Kidney epithelial cell (primary cell): ENCODE measurements around the gene CRTAC1. TPM values are rescaled to one million over a fixed set of nuclear protein-coding genes. Genes with fewer than 3 reads are reported as not detected.

ENCODE experiments used
- DNase-seq: peaks from one replicate; pipeline ENCODE4 v3.0.0-alpha.2; 2010; ENCODE audit warnings: low read depth
- H3K27me3 ChIP-seq: 2 replicates; pipeline ENCODE4 v1.6.0; 2011; ENCODE audit warnings: low read length; ENCODE audit not compliant: control insufficient read depth, insufficient read depth
- H3K36me3 ChIP-seq: 2 replicates; pipeline ENCODE4 v1.5.1; 2011; ENCODE audit warnings: low read length; ENCODE audit not compliant: control insufficient read depth, insufficient read depth
- H3K4me3 ChIP-seq: 2 replicates; pipeline ENCODE4 v1.5.1; 2011; ENCODE audit warnings: low read depth, mild to moderate bottlenecking, control low read depth, low read length
- total RNA-seq: library from RNA; depleted of rRNA; stranded (reverse); fragments of >200 nt; gene quantifications from 2 replicates; pipeline ENCODE4 v1.2.3, GENCODE V29; 2015
- TF ChIP-seq, protein P1 (sequence below): IDR thresholded peaks from 2 replicates; pipeline ENCODE4 v1.5.1; 2011; ENCODE audit warnings: mild to moderate bottlenecking, moderate library complexity, low read length, control low read depth, inconsistent platforms; ENCODE audit not compliant: insufficient read depth, poor library complexity, severe bottlenecking

Gene CRTAC1
- total RNA-seq, 1 donor from 2014 or later, result 3.2 TPM

- TF ChIP-seq, protein P1, sequence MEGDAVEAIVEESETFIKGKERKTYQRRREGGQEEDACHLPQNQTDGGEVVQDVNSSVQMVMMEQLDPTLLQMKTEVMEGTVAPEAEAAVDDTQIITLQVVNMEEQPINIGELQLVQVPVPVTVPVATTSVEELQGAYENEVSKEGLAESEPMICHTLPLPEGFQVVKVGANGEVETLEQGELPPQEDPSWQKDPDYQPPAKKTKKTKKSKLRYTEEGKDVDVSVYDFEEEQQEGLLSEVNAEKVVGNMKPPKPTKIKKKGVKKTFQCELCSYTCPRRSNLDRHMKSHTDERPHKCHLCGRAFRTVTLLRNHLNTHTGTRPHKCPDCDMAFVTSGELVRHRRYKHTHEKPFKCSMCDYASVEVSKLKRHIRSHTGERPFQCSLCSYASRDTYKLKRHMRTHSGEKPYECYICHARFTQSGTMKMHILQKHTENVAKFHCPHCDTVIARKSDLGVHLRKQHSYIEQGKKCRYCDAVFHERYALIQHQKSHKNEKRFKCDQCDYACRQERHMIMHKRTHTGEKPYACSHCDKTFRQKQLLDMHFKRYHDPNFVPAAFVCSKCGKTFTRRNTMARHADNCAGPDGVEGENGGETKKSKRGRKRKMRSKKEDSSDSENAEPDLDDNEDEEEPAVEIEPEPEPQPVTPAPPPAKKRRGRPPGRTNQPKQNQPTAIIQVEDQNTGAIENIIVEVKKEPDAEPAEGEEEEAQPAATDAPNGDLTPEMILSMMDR, result no peak
Measured at GRCh38 chr10:98067165-98067564, 36.7 kb upstream of the CRTAC1 start.

DNA sequence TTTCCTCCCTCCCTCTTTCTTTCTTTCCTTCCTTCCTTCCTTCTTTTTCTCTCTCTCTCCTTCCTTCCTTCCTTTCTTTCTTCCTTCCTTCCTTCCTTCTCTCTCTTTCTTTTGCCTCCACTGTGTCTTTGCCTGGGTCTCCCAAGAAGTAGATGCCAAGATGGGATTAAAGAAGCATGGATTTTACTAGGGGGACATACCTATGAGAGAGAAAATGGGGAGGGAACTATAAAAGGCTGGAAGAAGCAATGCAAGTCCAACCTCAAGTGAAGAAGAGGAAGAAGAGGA lies 33.3 kb upstream of the CRTAC1 start:
- DNase-seq, result no peak
- Histone ChIP-seq H3K36me3 (no peaks in the 10 kb centered on the region), H3K27me3 (no peaks in the 10 kb centered on the region), H3K4me3 (no peak overlapping the region)
- TF ChIP-seq, protein P1, result no peak

More at GRCh38 chr10:98067165-98067564, 36.7 kb upstream of the CRTAC1 start:
- no peak overlapping the region for H3K4me3 ChIP-seq
- H3K36me3 ChIP-seq, result no peaks in the 10 kb centered on the region
- no peaks in the 10 kb centered on the region for H3K27me3 ChIP-seq
- no peak for DNase-seq

- TF ChIP-seq, protein P1, result no peak
Measured at GRCh38 chr10:98062424-98062823, 32.0 kb upstream of the CRTAC1 start.

DNA sequence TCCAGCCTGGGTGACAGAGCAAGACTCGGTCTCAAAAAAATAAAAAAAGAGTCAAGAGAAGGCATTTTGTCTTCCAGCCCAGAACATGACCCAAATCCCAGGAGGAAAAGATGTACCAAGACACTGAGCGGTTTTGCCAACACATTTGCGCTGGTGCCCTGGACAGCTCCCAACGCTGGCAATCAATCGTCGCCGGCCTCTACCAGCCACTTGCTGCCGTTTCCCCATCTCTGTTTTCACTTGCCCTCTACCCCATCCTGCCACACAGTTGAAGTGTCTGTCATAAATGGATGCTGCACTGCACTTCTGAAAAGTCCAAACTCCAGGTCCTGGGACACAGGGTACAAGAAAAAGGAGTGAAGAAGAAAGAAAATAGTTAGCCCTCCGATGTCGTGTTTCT lies 29.7 kb upstream of the CRTAC1 start:
- H3K4me3 ChIP-seq, result no peak overlapping the region
- H3K27me3 ChIP-seq, result no peaks in the 10 kb centered on the region
- H3K36me3 ChIP-seq, result no peaks in the 10 kb centered on the region
- no peak for DNase-seq
- TF ChIP-seq, protein P1, result no peak

More at GRCh38 chr10:98062424-98062823, 32.0 kb upstream of the CRTAC1 start:
- no peak for DNase-seq
- Histone ChIP-seq H3K27me3 (no peaks in the 10 kb centered on the region), H3K4me3 (no peak overlapping the region), H3K36me3 (no peaks in the 10 kb centered on the region)

DNA sequence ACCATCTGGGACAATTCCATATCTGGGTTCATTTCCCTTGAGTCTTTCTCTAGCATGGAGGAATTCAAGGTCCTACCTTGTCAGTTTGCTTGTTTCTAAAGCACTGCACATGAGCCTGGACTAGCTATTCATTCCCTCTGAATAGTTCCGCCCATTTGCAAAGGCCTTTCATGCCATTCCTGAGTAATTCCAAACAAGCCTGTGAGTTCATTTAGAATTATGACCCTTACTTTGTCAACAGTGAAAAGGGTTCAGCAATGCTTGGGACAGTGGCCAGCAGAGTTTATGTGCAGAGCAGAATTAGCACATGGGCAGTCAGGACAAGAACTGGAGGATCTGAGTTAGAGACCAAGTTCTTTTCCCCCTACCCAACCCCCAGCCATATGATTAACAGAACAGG lies 27.9 kb upstream of the CRTAC1 start:
- no peak for DNase-seq
- TF ChIP-seq, protein P1, result no peak
- Histone ChIP-seq H3K36me3 (no peaks in the 10 kb centered on the region), H3K27me3 (no peaks in the 10 kb centered on the region), H3K4me3 (no peak overlapping the region)

DNA sequence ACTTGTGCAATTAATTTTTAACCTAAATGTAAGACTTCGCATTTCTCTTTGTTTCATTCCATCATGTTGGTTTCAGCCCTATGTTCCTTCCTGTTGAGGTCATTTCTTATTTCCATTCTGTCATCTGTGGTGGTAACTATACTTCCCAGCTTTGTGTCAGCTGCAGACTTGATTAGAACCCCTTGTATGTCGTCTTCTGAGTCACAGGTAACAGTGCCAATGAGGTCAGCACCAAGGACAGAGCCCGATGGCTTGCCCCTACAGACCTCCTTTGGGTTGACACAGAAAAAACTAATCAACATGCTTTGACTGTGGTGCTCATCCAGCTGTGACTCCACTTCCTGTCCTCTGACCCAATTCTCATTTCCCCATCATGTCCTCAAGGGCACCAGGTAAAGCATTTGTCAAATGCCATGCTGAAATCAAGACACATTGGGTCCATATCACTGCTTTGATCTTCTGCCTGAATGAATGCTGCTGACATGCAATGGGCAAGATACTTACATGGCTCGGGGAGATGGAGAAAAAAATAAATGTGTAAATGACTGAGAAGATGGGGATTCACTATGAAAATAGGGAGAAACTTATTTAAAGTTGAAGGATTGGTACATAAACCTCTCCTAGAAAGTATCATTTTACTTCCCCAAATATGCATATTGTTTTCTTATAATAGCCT lies 25.6 kb upstream of the CRTAC1 start:
- DNase-seq, result no peak
- TF ChIP-seq, protein P1, result no peak

More for the DNA sequence above, 25.6 kb upstream of the CRTAC1 start:
- H3K4me3 ChIP-seq, result no peak overlapping the region
- no peaks in the 10 kb centered on the region for H3K36me3 ChIP-seq
- no peaks in the 10 kb centered on the region for H3K27me3 ChIP-seq
